HEK293T (cell line): ENCODE data around the gene PITX3.

ENCODE experiments used
- BHLHE40 ChIP-seq: fragments of 450-650 bp; IDR thresholded peaks from 2 replicates; pipeline ENCODE4 v1.6.1; 2016; ENCODE audit warnings: mild to moderate bottlenecking, moderate library complexity, borderline replicate concordance
- CTBP1 ChIP-seq: fragments of 450-650 bp; IDR thresholded peaks from 2 replicates; pipeline ENCODE4 v1.6.1; 2016; ENCODE audit warnings: borderline replicate concordance
- ELF4 ChIP-seq: fragments of 450-650 bp; IDR thresholded peaks from 2 replicates; pipeline ENCODE4 v1.6.1; 2017; ENCODE audit warnings: antibody characterized with exemption
- FOXA1 ChIP-seq: fragments of 450-650 bp; IDR thresholded peaks from 2 replicates; pipeline ENCODE4 v1.6.1; 2016; ENCODE audit warnings: mild to moderate bottlenecking
- FOXM1 ChIP-seq: fragments of 450-650 bp; IDR thresholded peaks from 2 replicates; pipeline ENCODE4 v1.6.1; 2017; ENCODE audit warnings: mild to moderate bottlenecking, borderline replicate concordance
- L3MBTL2 ChIP-seq: fragments of 450-650 bp; conservative IDR thresholded peaks from 2 replicates; pipeline ENCODE4 v1.6.1; 2016; ENCODE audit warnings: mild to moderate bottlenecking
- NFRKB ChIP-seq: fragments of 450-650 bp; IDR thresholded peaks from 2 replicates; pipeline ENCODE4 v1.6.1; 2016; ENCODE audit warnings: mild to moderate bottlenecking, moderate library complexity
- SP1 ChIP-seq: fragments of 450-650 bp; IDR thresholded peaks from 2 replicates; pipeline ENCODE4 v1.6.1; 2017
- SUZ12 ChIP-seq: fragments of 450-650 bp; IDR thresholded peaks from 2 replicates; pipeline ENCODE4 v1.6.1; 2016; ENCODE audit warnings: mild to moderate bottlenecking
- TARDBP ChIP-seq: fragments of 450-650 bp; IDR thresholded peaks from 2 replicates; pipeline ENCODE4 v1.6.1; 2016
- ZNF384 ChIP-seq: fragments of 450-650 bp; IDR thresholded peaks from 2 replicates; pipeline ENCODE4 v1.6.1; 2016

- no peak for TF ChIP-seq FOXA1
- TF ChIP-seq FOXM1 = no peak
- TF ChIP-seq BHLHE40 = no peak
- TF ChIP-seq CTBP1 = no peak
- no peak for TF ChIP-seq TARDBP
- no peak for TF ChIP-seq NFRKB
- no peak for TF ChIP-seq SP1
- TF ChIP-seq L3MBTL2 = no peak
- no peak for TF ChIP-seq SUZ12
- no peak for TF ChIP-seq ELF4
- TF ChIP-seq ZNF384 = no peak
Measured at GRCh38 chr10:102198027-102198426, 43.3 kb downstream of the PITX3 start.
